ENCODE results near the gene KLHL6. TPM values are rescaled to one million over a fixed set of nuclear protein-coding genes. Genes with fewer than 3 reads are reported as not detected.

KLHL6 gene
- total and polyA plus RNA-seq, 10 of the 15 experiments (the other 5 are each of a cell fraction or from before 2014, with no cell fraction given): 4.0 to 91.8 (median 24.4) TPM

DNA sequence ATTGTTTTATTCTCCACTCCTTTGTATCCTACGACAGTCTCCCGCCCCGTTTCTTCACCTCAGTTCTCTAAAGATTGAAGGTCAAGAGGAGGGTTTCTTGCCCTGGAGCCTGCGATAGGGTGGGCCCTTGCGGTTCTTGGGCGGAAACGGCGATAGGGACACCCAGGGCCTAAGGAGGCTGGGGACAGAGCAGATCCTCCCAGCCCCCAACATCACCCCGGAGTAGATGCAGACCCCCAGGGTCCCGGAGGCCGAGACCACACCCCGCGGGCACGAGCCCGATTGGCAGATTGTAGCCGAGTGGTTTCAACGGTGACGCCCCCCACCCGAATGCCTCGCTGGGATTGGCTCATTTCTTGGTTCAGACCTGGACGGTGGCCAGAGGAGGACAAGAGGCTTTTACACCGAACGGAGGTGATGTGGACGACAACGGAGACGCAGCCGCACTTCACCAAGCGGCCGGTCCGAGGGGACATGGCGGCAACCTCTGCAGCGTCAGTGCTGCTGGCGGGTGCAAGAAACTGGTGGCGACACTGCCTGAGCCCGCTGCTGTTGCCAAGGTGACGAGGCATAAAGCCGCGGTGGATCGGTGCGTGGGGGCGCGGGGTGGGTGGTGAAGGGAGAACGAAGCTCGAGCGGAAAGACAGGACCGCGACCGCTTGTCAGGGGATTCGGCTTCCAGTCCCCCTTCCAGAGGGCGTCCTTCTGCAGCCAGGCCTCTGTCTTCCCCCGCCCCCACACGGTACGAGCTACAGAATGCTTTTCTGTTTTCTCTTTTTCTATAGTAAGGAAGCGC is 108.1 kb downstream of the KLHL6 start (continued):
- TF ChIP-seq, protein P1, sequence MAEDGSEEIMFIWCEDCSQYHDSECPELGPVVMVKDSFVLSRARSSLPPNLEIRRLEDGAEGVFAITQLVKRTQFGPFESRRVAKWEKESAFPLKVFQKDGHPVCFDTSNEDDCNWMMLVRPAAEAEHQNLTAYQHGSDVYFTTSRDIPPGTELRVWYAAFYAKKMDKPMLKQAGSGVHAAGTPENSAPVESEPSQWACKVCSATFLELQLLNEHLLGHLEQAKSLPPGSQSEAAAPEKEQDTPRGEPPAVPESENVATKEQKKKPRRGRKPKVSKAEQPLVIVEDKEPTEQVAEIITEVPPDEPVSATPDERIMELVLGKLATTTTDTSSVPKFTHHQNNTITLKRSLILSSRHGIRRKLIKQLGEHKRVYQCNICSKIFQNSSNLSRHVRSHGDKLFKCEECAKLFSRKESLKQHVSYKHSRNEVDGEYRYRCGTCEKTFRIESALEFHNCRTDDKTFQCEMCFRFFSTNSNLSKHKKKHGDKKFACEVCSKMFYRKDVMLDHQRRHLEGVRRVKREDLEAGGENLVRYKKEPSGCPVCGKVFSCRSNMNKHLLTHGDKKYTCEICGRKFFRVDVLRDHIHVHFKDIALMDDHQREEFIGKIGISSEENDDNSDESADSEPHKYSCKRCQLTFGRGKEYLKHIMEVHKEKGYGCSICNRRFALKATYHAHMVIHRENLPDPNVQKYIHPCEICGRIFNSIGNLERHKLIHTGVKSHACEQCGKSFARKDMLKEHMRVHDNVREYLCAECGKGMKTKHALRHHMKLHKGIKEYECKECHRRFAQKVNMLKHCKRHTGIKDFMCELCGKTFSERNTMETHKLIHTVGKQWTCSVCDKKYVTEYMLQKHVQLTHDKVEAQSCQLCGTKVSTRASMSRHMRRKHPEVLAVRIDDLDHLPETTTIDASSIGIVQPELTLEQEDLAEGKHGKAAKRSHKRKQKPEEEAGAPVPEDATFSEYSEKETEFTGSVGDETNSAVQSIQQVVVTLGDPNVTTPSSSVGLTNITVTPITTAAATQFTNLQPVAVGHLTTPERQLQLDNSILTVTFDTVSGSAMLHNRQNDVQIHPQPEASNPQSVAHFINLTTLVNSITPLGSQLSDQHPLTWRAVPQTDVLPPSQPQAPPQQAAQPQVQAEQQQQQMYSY (CRISPR knock-in tag; IDR thresholded peaks at IDR 0.05): no peak
- TF ChIP-seq SUZ12 (IDR thresholded peaks at IDR 0.05; ENCODE audit: unreplicated experiment) (no peak), YY1 (IDR thresholded peaks at IDR 0.05; ENCODE audit: low read depth, low read length) (peak; percentile 92), TCF7 (IDR thresholded peaks at IDR 0.05; ENCODE audit: borderline replicate concordance) (no peak), BCLAF1 (IDR thresholded peaks at IDR 0.05) (no peak), CREB1 (IDR thresholded peaks at IDR 0.05; ENCODE audit: low read depth) (peak; percentile 45; the same call in 1 of the 2 replicates), DPF2 (IDR thresholded peaks at IDR 0.05) (0 out of 2 replicates have a peak, but pooled peaks have one; percentile 48), CBX5 (IDR thresholded peaks at IDR 0.05; ENCODE audit: low read depth) (no peak), GABPA (IDR thresholded peaks at IDR 0.05; ENCODE audit: low read depth) (no peak), SMAD5 (IDR thresholded peaks at IDR 0.05; ENCODE audit: low read depth) (peak; percentile 58; the same call in 1 of the 2 replicates), SKIL (IDR thresholded peaks at IDR 0.05; ENCODE audit: low read depth, poor library complexity, severe bottlenecking) (no peak), CBFB (IDR thresholded peaks at IDR 0.05; ENCODE audit: low read depth) (peak; percentile 75; the same call in 1 of the 2 replicates), PKNOX1 (IDR thresholded peaks at IDR 0.05) (peak; percentile 61), NKRF (conservative IDR thresholded peaks at IDR 0.05) (peak; percentile 64; the same call in 1 of the 2 replicates), POU2F2 (IDR thresholded peaks at IDR 0.05; ENCODE audit: borderline replicate concordance, low read depth, low read length) (no peak), CHD4 (IDR thresholded peaks at IDR 0.05) (no peak), NFXL1 (IDR thresholded peaks at IDR 0.05; ENCODE audit: borderline replicate concordance) (no peak), BMI1 (IDR thresholded peaks at IDR 0.05; ENCODE audit: borderline replicate concordance) (no peak)
